ENCODE measurements around the gene LNP1.
"Not testable (repeated sequence)": the region's sequence is repeated elsewhere in the genome, so short reads cannot be mapped to it uniquely, and the experiment has no call there.

The LNP1 gene

DNA sequence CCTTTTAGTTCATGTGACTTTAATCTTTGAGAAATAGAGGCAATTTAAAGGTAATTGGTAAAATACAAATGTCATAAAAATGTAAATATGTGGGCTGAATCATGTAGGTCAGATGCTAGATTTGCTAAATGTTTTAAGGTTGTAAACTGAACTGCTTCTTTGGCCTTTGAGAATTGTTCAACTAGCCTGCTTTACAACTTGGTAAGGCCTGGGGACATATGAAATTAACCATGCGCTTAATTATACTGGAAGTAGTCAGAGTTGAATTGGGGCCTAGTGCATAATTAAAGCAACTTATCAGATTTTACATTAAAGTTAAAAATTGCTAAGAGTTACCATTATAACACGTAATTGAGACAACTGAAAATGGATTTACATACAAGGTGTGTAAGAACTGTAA, 70.1 kb downstream of the LNP1 start:
- TF ChIP-seq, protein P1, sequence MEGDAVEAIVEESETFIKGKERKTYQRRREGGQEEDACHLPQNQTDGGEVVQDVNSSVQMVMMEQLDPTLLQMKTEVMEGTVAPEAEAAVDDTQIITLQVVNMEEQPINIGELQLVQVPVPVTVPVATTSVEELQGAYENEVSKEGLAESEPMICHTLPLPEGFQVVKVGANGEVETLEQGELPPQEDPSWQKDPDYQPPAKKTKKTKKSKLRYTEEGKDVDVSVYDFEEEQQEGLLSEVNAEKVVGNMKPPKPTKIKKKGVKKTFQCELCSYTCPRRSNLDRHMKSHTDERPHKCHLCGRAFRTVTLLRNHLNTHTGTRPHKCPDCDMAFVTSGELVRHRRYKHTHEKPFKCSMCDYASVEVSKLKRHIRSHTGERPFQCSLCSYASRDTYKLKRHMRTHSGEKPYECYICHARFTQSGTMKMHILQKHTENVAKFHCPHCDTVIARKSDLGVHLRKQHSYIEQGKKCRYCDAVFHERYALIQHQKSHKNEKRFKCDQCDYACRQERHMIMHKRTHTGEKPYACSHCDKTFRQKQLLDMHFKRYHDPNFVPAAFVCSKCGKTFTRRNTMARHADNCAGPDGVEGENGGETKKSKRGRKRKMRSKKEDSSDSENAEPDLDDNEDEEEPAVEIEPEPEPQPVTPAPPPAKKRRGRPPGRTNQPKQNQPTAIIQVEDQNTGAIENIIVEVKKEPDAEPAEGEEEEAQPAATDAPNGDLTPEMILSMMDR (IDR thresholded peaks at IDR 0.05; ENCODE audit: control extremely low read depth, extremely low read depth, low read depth, missing control alignments), result no peak
- no peak for DNase-seq (ENCODE audit: extremely low spot score)
- POLR2A ChIA-PET, result no interaction called here
- CTCF ChIA-PET, result interaction anchor here (1.6 to 9.8 kb wide), 2 partner anchors 15 to 118 kb away, joined by 4 to 193 read pairs; no protein-coding TSS in a partner anchor

GRCh38 chr3:100477851-100478360, 76.6 kb downstream of the LNP1 start:
- DNase-seq (ENCODE audit: extremely low spot score); CTCF ChIA-PET; POLR2A ChIA-PET: not testable (repeated sequence)

DNA sequence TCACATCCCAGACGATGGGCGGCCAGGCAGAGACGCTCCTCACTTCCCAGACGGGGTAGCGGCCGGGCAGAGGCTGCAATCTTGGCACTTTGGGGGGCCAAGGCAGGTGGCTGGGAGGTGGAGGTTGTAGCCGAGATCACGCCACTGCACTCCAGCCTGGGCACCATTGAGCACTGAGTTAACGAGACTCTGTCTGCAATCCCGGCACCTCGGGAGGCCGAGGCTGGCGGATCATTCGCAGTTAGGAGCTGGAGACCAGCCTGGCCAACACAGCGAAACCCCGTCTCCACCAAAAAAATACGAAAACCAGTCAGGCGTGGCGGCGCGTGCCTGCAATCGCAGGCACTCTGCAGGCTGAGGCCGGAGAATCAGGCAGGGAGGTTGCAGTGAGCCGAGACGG, 77.2 kb downstream of the LNP1 start:
- DNase-seq (ENCODE audit: extremely low spot score); CTCF ChIA-PET; POLR2A ChIA-PET: not testable (repeated sequence)

GRCh38 chr3:100480081-100480480, 78.7 kb downstream of the LNP1 start:
- TF ChIP-seq, protein P1 (IDR thresholded peaks at IDR 0.05; ENCODE audit: control extremely low read depth, extremely low read depth, low read depth, missing control alignments), result no peak
- ChIA-PET CTCF (interaction anchor here (1.3 to 3.1 kb wide), 2 partner anchors 17 to 109 kb away, joined by 4 to 13 read pairs; no protein-coding TSS in a partner anchor), POLR2A (no interaction called here)
- DNase-seq (ENCODE audit: extremely low spot score), result no peak

DNA sequence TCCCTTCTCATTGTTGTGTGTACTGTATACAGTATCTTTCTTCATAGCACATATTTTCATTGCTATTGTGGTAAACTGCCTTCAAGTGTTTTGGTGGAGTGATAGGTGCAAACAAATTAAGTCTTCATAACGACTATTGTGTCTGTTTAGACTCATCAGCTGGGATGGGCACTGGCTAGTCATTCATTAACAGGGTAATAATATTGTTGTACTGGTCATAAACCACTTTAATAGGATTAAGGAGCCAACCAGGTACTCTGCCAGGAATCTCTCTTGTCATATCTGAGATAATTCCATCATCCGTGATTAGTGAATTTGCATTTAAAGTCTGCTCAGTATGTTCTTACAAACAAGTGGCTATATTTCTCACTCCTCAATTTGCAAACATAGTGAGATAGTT, 80.8 kb downstream of the LNP1 start:
- TF ChIP-seq, protein P1 (IDR thresholded peaks at IDR 0.05; ENCODE audit: control extremely low read depth, extremely low read depth, low read depth, missing control alignments), result no peak
- CTCF ChIA-PET, result interaction anchor here (0.9 to 3.1 kb wide), 4 partner anchors 11 to 23 kb away, joined by 3 to 13 read pairs (median 4); partner anchors contain the start of gene TMEM45A
- DNase-seq (ENCODE audit: extremely low spot score), result no peak
- POLR2A ChIA-PET, result no interaction called here

DNA sequence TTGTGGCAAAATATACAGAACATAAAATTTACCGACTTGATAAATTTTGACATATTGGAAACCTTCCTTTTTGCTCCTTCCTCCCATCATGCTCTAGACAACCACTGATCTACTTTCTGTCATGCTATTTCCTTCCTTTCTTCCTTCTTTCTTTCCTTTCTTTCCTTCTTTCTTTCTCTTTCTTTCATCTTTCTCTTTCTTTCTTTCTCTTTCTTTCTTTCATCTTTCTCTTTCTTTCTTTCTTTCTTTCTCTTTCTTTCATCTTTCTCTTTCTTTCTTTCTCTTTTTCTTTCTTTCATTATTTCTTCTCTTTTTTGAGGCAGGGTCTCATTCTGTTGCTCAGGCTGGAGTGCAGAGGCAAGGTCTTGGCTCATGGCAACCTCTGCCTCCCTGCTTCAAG, 82.2 kb downstream of the LNP1 start:
- ChIA-PET CTCF (interaction anchor here (1.1 to 5.0 kb wide), 2 partner anchors 21 to 24 kb away, joined by 3 to 28 read pairs; no protein-coding TSS in a partner anchor), POLR2A (no interaction called here)
- DNase-seq (ENCODE audit: extremely low spot score), result no peak
- TF ChIP-seq, protein P1 (IDR thresholded peaks at IDR 0.05; ENCODE audit: control extremely low read depth, extremely low read depth, low read depth, missing control alignments), result no peak

- CTCF ChIA-PET, result interaction anchor here (0.7 to 5.0 kb wide), 3 partner anchors 16 to 24 kb away, joined by 3 to 28 read pairs (median 4); no protein-coding TSS in a partner anchor
Measured at GRCh38 chr3:100486808-100487207, 85.5 kb downstream of the LNP1 start.

More at GRCh38 chr3:100486808-100487207, 85.5 kb downstream of the LNP1 start:
- DNase-seq (ENCODE audit: extremely low spot score), result no peak
- TF ChIP-seq, protein P1 (IDR thresholded peaks at IDR 0.05; ENCODE audit: control extremely low read depth, extremely low read depth, low read depth, missing control alignments), result no peak
- POLR2A ChIA-PET, result no interaction called here
